ENCODE measurements around the gene MYL11. TPM values are rescaled to one million over a fixed set of nuclear protein-coding genes. Genes with fewer than 3 reads are reported as not detected.

Gene MYL11
- total RNA-seq, 1 experiment from 2014 or later = not detected

GRCh38 chr16:30358577-30358936, 16.0 kb upstream of the MYL11 start:
- DNase-seq = no peak
- Histone ChIP-seq H3K27me3 (ENCODE audit: control insufficient read depth, insufficient read depth, low read length) (no peaks in the 10 kb centered on the region), H3K36me3 (replicated peaks; ENCODE audit: control insufficient read depth, insufficient read depth, low read length) (peaks cover 4% of the 10 kb centered on the region), H3K4me3 (ENCODE audit: insufficient read depth, low read depth, low read length) (no peak overlapping the region)

GRCh38 chr16:30358990-30359870, 15.4 kb upstream of the MYL11 start:
- H3K4me3 ChIP-seq (ENCODE audit: insufficient read depth, low read depth, low read length) = no peak overlapping the region
- H3K27me3 ChIP-seq (ENCODE audit: control insufficient read depth, insufficient read depth, low read length) = no peaks in the 10 kb centered on the region
- H3K36me3 ChIP-seq (replicated peaks; ENCODE audit: control insufficient read depth, insufficient read depth, low read length) = no peaks in the 10 kb centered on the region; the same call in none of the 2 replicates
- no peak for DNase-seq

GRCh38 chr16:30359871-30360170, 14.8 kb upstream of the MYL11 start:
- no peak overlapping the region for H3K4me3 ChIP-seq (ENCODE audit: insufficient read depth, low read depth, low read length)
- DNase-seq = no peak
- no peaks in the 10 kb centered on the region for H3K27me3 ChIP-seq (ENCODE audit: control insufficient read depth, insufficient read depth, low read length)

GRCh38 chr16:30361180-30361579, 13.4 kb upstream of the MYL11 start:
- no peaks in the 10 kb centered on the region for H3K27me3 ChIP-seq (ENCODE audit: control insufficient read depth, insufficient read depth, low read length)
- DNase-seq = no peak
- H3K4me3 ChIP-seq (ENCODE audit: insufficient read depth, low read depth, low read length) = no peak overlapping the region
- peaks cover 1% of the 10 kb centered on the region for H3K36me3 ChIP-seq (replicated peaks; ENCODE audit: control insufficient read depth, insufficient read depth, low read length)

More at GRCh38 chr16:30359871-30360170, 14.8 kb upstream of the MYL11 start:
- no peaks in the 10 kb centered on the region; the same call in none of the 2 replicates for H3K36me3 ChIP-seq (replicated peaks; ENCODE audit: control insufficient read depth, insufficient read depth, low read length)

GRCh38 chr16:30365200-30365599, 9.4 kb upstream of the MYL11 start:
- Histone ChIP-seq H3K36me3 (replicated peaks; ENCODE audit: control insufficient read depth, insufficient read depth, low read length) (peaks cover 1% of the 10 kb centered on the region), H3K4me3 (ENCODE audit: insufficient read depth, low read depth, low read length) (no peak overlapping the region), H3K27me3 (ENCODE audit: control insufficient read depth, insufficient read depth, low read length) (no peaks in the 10 kb centered on the region)
- no peak for DNase-seq

- Histone ChIP-seq H3K36me3 (replicated peaks; ENCODE audit: control insufficient read depth, insufficient read depth, low read length) (peaks cover 1% of the 10 kb centered on the region), H3K4me3 (ENCODE audit: insufficient read depth, low read depth, low read length) (no peak overlapping the region), H3K27me3 (ENCODE audit: control insufficient read depth, insufficient read depth, low read length) (no peaks in the 10 kb centered on the region)
- DNase-seq = no peak
These were observed 8.1 kb upstream of the MYL11 start for GRCh38 chr16:30366511-30366910.

GRCh38 chr16:30367349-30368009, 7.1 kb upstream of the MYL11 start:
- DNase-seq = no peak
- Histone ChIP-seq H3K27me3 (ENCODE audit: control insufficient read depth, insufficient read depth, low read length) (no peaks in the 10 kb centered on the region), H3K36me3 (replicated peaks; ENCODE audit: control insufficient read depth, insufficient read depth, low read length) (peaks cover 1% of the 10 kb centered on the region), H3K4me3 (ENCODE audit: insufficient read depth, low read depth, low read length) (no peak overlapping the region)

GRCh38 chr16:30368122-30368791, 6.3 kb upstream of the MYL11 start:
- Histone ChIP-seq H3K36me3 (replicated peaks; ENCODE audit: control insufficient read depth, insufficient read depth, low read length) (peaks cover 1% of the 10 kb centered on the region), H3K27me3 (ENCODE audit: control insufficient read depth, insufficient read depth, low read length) (no peaks in the 10 kb centered on the region), H3K4me3 (ENCODE audit: insufficient read depth, low read depth, low read length) (peak overlapping the region; percentile 62)
- no peak for DNase-seq

- no peaks in the 10 kb centered on the region for H3K27me3 ChIP-seq (ENCODE audit: control insufficient read depth, insufficient read depth, low read length)
- peak overlapping the region; percentile 62 for H3K4me3 ChIP-seq (ENCODE audit: insufficient read depth, low read depth, low read length)
- no peak for DNase-seq
- peaks cover 1% of the 10 kb centered on the region for H3K36me3 ChIP-seq (replicated peaks; ENCODE audit: control insufficient read depth, insufficient read depth, low read length)
These were observed 5.9 kb upstream of the MYL11 start for GRCh38 chr16:30368792-30369090.

- H3K4me3 ChIP-seq (ENCODE audit: insufficient read depth, low read depth, low read length) = peak overlapping the region; percentile 62
- peaks cover 1% of the 10 kb centered on the region for H3K36me3 ChIP-seq (replicated peaks; ENCODE audit: control insufficient read depth, insufficient read depth, low read length)
- H3K27me3 ChIP-seq (ENCODE audit: control insufficient read depth, insufficient read depth, low read length) = no peaks in the 10 kb centered on the region
- DNase-seq = no peak
These were observed 5.3 kb upstream of the MYL11 start for GRCh38 chr16:30369091-30369937.

GRCh38 chr16:30369938-30370455, 4.6 kb upstream of the MYL11 start:
- peak overlapping the region; percentile 62 for H3K4me3 ChIP-seq (ENCODE audit: insufficient read depth, low read depth, low read length)
- no peaks in the 10 kb centered on the region for H3K27me3 ChIP-seq (ENCODE audit: control insufficient read depth, insufficient read depth, low read length)

GRCh38 chr16:30370456-30371247, 4.0 kb upstream of the MYL11 start, which contains the start of gene TBC1D10B:
TBC1D10B (minus strand) TSS chr16:30370494; CDS start chr16:30370183, 311 bp downstream.
- H3K4me3 ChIP-seq (ENCODE audit: insufficient read depth, low read depth, low read length) = peak within 1 kb of the TSS; percentile 62
- H3K27me3 ChIP-seq (ENCODE audit: control insufficient read depth, insufficient read depth, low read length) = no peaks in the 10 kb centered on the region
- peak; percentile 98 for DNase-seq
- H3K36me3 ChIP-seq (replicated peaks; ENCODE audit: control insufficient read depth, insufficient read depth, low read length) = no peaks in the 10 kb centered on the region

More at GRCh38 chr16:30369938-30370455, 4.6 kb upstream of the MYL11 start:
- DNase-seq = no peak
- H3K36me3 ChIP-seq (replicated peaks; ENCODE audit: control insufficient read depth, insufficient read depth, low read length) = no peaks in the 10 kb centered on the region; the same call in 1 of the 2 replicates

- DNase-seq = no peak
- H3K4me3 ChIP-seq (ENCODE audit: insufficient read depth, low read depth, low read length) = peak overlapping the region; percentile 43
- H3K36me3 ChIP-seq (replicated peaks; ENCODE audit: control insufficient read depth, insufficient read depth, low read length) = no peaks in the 10 kb centered on the region
- no peaks in the 10 kb centered on the region for H3K27me3 ChIP-seq (ENCODE audit: control insufficient read depth, insufficient read depth, low read length)
These were observed 3.3 kb upstream of the MYL11 start for GRCh38 chr16:30371248-30371816.

All from H7 (cell line).